ENCODE results near the gene MYH14.

DNA sequence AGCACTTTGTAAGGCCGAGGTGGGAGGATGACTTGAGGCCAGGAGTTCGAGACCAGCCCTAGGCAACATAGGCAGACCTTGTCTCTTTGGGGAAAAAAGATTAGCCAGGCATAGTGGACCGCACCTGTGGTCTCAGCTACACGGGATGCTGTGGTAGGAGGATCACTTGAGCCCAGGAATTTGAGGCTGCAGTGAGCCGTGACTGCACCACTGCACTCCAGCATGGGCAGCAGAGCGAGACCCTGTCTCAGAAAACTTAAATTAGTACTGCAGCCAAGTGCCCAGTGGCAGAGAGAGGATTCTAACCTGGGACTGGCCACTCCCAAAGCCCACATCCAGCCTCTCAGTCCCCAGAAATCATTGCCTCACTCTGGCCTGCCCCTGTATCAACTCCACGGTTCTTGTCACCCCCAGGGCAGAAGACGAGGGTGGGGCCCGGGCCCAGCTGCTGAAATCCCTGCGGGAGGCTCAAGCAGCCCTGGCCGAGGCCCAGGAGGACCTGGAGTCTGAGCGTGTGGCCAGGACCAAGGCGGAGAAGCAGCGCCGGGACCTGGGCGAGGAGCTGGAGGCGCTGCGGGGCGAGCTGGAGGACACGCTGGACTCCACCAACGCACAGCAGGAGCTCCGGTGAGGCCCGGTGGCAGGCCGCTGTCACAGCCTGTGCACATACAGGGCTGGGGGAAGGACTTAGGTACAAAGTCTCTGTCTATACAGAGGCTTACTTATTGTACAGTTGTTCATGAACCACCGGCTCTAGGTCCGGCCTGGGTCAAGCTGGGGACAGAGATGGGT, 72.4 kb downstream of the MYH14 start:
- TF ChIP-seq GATA2 (IDR thresholded peaks at IDR 0.05; ENCODE audit: low read depth, low read length) (no peak), GATA3 (IDR thresholded peaks at IDR 0.05; ENCODE audit: low read depth, low read length) (no peak)

All from SH-SY5Y (cell line).